Hippocampal formation (tissue), 2 donors: ENCODE measurements around the gene FHOD3.

Experiments used
- DNase-seq, 2 donors: peaks; one replicate each; lab custom pipeline; 2025; lab: John Stamatoyannopoulos, UW

The FHOD3 gene

DNA sequence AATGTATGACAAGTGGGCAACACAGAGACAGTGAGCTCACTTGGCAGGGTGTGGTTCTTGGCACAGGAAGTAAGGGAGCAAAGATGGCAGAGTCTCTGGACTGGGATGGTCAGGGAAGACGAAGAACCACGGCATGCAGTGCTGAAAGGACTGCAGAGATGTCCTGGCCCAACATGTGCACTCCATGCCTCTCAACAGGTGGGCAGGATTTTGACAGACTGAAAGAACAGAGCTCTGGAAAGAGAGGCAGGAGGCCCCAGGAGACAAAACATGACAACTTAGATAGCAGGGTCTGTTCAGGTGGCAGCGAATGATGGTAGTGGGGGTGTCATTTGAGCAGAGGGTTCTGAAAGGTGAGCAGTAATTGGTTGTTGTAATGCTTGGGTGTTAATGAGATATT, 180.3 kb downstream of the FHOD3 start:
- DNase-seq: no peak

DNA sequence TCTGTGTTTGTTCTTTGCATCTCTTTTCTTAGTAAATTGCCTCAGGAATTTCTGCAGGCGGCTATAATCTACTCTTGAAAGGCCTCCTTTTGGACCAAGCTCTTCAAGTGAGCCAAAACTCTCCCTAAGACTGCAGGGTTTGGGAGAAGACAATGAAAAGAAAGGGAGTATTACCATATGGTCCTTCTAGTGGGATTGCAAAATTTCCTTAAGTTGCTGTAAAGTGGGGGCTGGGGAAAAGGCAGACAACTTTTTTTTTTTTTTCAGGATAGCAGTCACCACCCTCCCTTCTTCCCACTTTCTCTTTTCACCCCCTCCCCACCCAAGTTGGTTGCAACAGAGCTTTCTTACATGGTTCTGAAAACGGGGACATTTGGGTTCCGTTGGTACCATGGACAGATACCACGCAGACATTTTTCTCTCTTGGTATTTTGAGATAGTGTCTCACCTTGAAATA, 183.7 kb downstream of the FHOD3 start:
- no peak for DNase-seq

DNA sequence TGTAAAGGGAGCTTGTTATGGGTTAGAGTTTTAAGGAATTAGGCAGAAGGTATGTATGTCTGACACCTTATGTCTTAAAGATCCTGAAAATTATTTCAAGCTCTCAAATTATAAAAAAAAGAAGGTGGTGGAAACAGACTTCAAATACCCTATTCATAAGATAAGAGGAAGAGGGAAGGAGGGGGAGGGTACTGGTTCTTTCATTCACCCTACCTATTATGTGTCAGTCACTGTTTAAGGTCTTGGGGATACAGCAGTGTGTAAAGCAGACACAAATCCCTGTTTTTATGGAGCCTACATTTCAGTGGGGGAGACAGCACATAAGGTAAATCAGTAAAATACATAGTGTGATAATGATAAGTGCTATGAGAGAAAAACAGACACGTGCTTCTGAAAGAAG, 184.4 kb downstream of the FHOD3 start:
- no peak for DNase-seq

DNA sequence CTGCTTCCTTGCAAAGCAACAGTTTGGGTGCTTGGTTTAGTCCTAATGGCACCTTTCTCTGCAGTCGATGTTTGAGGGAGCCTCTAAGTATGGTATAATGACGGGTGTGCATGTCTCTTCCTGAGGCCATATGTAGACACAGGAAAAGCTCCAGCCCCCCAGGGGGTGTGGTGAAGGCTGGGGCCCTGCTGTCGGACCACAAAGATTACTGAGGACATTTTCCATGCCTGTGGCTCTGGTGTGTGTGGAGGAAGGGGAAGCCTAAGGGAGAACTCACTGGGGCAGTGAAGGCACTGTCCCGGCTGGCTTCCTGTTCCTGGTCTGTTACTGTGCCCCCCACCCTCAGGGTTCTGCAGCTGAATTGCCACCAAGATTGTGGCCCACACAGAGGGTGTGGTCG, 187.1 kb downstream of the FHOD3 start:
- DNase-seq: no peak

DNA sequence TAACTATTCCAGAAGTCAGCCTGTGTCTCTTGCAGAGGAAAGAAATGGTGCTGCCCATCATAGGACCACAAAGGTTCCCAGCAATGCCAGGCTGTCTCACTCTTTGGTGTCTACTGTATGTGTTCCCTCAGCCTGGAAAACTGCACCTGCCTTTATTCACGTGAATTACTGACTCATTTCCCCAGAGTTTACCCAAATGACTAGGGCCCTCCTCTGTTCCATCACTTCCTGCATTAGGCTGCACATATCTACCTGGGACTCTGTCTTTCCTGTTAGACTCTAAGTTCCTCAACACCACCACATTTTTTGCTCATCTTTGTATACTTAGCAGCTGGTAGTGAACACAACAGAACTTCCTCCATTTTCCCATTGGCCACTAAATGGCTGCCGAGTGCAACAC, 188.3 kb downstream of the FHOD3 start:
- no peak for DNase-seq

DNA sequence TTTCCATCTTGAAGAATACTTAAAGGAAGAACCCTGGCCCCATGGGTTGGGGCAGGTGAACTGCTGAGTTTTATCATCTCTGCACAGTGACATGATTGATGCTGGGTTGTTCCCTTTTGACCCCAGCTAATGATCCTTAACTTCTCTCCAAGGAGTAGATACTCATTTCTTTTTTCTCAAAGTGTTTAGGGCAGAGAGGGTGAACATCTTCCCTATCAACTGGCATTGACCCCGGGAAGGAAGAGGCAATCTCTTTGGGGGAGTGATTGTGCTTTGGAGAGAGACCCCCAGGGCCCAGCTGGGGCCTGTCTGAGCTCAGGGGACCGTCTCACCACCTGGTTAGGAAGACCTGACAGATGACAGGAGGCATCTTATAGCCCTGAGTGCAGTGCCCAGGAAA, 190.6 kb downstream of the FHOD3 start:
- no peak for DNase-seq

DNA sequence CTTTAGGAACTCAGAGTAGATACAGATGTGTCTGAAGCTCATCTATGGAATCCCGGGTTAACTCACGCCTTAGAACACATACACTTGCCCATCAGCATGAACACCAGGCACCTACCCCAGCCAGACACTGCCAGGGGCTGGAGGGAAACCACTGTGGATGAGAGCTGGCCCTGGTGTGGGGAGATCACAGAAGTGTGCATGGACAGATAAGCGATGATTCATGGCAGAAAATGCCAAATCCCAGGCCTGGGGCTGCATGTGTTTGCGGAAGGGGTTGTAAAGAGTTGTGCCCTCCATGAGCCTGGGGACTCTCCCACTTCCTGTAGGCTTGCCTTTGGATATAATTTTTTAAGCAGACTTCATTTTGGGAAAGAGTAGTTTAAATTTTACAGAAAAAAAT, 193.4 kb downstream of the FHOD3 start:
- no peak for DNase-seq

DNA sequence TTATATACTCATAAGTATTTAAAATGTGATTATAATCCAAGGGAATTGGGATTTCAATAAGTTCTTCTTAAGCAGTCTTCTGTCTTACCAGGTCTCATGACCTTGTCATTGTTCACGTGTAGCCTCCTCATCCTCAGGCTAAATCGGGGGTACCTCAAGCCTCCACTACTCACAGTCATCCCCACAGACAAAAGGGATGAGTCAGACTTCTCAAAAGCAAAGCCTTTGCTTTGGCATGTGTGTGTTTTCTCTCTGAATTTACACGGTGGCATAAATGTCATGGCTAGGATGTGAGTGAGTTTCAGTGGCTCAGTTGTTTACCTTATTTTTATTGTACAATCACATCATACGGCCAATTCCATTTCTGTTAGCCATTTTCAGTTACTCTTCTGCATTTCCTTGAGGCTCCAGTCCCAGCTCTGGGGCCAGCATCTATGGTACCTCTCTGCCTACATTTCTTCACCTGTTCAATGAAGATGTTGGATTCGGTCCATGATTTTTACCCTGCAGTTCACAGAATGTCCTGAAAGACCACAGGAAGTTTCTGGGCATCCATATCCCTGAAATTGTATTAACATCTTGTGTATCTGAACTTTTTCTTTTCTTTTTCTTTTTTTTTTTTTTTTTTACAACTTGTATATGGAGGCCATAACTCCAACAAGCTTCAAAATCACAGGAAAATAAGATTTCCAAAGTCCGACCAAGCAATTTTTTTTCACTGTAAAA, 195.3 kb downstream of the FHOD3 start:
- no peak for DNase-seq

DNA sequence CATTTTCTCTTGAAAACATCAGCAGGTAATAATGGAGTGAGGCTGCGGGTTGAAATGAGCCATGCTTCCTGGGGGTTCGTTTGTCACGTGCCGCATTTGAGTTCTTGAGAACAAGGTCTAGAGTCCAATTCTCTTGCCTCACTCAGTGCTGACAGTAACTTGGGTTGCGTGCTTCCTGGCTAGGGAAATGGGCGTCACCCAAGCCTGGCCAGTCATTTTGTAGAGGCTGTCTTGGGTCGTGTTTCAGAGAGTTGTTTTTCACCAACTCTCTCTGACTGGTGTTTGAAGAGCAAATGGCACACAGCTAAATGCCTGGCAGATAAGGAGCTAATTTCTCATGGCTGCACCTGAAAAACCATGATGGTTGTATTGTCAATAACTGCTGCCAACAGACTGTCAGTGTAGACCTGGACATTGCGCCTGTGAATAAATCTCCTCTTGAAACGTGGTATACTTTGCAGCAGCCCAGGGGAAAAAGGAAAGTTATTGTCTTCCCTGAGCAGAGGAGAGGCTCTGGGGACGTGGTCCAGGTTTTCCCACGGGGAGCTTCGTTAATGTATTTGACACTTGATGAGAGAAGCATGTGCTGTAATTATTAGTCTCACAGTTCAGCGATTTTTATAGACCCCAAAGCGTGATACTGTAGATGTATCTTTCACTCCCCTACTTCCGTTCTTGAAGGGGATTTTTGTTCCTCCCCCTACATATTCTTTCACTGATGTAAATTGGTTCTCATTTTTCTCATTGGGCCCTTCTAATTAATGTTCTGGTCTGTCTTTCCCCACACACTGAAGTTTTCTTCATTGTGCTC, 196.0 kb downstream of the FHOD3 start:
- no peak for DNase-seq

DNA sequence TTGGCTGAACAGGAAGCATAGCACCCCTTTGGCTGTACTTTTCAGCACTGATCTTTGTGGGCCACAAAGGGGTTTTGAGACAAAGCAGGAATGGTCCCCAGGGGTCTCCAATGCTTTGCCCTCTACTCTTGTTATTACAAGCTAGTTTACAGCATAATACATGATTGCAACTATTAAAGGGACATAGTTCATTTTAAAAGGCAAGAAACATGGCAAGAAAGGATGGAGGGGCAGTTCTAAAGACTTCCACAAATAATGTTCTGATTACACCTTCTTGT, 196.6 kb downstream of the FHOD3 start:
- DNase-seq: no peak

DNA sequence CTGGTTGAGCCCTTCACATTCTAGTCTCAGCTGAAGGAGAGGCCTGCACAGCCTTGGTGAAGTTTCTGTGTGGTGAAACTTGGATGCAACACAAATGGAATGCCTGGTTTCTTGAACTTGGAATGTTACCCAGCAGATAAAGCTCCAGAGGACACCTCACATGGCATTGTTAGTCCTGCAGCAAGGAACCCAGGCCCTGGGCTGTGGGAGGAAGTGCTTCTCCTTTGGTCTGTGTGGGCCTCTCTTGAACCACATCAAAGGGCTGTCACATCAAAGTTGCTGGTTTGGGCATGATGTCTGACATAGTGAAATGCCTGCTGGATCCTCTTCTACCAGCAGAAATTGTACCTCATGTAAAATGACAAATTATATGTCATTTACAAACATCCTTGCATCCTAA, 198.5 kb downstream of the FHOD3 start:
- no peak for DNase-seq

DNA sequence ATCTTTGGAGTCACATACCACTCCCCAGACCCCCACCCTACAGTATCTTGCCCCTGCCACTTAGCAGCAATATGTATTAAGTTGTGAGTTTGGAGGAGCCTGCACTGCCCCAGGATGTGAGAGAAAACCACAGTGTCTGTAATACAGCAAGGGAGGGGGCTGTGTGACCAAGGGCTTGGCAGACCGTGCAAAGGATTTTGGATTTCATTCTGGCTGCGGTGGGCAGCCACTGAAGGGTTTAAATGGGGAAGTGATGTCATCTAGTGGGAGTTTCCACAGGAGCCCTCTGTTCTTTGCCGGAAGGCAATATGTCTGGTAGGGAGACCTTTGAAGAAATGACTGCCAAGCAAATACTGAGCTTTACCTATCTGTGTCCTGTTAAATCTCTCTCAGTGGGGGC, 202.4 kb downstream of the FHOD3 start:
- no peak for DNase-seq

DNA sequence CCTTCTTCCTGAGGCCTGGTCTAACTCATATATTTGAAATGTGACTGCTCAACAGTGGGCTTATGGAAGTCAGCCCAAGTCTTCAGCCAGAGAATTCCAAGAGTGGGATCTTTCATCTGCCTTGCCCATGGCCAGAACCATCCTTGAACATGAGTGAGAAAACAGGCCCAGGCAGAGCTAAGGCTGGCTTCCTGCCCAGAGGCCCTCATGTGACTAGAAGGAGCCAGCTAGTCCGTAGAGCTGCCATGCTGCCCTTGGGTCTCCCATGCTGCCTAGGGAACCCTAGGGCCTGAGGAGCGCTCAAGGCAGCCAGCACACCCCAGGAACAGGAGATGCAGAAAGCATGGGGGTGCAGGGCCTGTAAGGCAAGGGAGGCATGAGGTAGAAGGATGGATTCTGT, 203.6 kb downstream of the FHOD3 start:
- DNase-seq: no peak

DNA sequence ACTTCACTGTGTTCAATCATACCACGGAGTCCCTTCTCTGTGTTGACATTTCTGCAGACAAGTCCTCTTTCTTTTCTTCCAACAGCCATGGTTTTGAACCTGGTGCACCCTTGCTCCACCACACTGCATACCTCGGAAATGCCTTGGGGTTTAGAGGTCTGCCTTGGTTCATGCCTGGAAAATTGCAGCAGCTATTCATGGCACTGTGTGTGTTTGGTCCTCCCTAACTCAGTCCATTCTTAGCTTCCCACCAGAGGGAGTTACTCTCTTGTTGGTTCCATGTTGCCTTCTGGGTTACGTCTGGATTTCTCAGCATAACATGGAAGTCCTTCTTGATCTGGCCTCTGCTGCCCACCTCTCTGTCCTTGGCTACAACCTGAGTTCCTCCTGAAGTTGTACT, 206.0 kb downstream of the FHOD3 start:
- DNase-seq: no peak

DNA sequence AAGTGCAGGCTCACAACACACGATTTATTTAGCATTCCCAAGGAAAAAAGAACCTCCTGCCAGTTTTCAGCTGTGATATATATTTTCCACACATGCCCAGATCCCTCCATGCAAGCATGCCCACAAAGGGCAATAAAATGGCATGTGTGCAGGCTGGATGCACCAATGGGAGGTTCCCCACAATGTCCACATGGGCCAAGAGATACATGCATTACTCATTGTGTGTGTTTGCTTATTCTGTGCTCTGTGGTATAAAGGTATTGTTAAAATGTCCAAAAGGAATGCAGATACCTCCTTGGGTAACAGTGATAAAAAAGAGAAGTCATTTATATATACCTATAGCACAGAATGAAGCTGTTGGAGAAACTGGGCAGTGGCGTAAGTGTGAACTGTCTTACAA, 207.4 kb downstream of the FHOD3 start:
- DNase-seq: no peak

DNA sequence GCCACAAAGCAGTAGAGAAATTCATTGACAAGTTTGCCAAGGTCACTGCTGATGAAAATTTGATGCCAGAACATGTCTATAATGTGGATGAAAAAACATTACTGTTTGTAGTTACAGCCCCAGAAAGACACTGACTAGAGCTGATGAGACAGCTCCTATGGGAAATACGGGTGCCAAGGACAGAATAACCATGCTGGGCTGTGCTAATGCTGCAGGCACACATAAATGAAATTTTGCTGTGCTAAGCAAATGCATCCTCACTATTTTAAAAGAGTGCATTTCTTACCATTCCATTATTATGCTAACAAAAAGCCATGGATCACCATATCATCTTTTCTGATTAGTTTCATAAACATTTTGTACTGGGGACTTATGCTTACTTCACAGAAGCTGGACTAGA, 208.2 kb downstream of the FHOD3 start:
- DNase-seq: no peak

DNA sequence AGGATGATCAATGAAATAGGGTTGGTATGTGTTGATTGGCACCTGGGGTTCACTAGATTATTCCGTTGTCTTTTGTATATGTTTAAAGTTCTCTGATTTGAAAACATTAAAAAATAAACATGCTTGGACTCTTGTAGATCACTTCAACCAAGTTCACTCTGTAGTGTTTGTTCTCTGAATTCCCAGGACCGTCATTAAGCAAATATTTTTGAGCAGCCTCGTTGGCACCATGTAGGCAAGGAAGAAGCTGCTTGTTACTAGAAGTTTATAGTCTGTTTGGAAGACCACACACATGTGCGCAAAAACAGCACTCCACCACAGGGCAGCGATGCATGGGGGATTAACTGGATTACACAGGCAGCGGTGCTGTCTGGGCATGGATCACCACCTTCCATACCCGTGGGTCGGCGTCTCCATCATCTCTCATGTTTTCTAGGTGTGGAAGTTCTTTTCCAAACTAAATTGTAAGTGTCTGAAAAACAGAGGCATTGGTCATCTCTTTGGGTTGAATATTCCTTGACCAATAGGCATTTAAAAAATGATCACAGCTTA, 212.2 kb downstream of the FHOD3 start:
- DNase-seq: no peak

DNA sequence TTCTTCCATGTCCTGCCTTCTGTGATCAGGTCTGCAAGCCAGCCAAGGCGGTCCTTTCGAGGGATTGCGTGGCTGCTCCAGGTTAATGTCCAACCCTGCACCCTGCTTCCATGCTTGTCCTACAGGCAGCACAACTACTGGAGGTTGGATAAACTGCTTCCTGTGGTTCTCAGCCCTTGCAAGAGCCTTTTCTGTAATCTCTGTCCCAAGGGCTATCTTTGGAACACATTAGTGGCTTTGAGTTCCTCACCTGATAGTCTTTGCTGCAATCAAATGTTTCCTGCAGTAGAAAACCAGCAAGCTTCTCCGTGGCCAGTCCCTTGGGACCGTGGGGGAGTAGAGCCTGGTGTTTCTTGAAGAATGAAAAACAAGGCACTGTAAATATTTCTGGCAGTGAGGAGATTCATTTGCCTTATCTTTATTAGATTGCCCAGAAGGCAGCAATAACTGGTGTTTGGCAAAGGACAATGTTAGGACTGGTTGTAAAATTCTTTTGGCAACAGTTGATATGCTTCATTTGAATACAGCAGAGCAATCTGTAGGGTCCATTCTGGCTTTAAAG, 214.4 kb downstream of the FHOD3 start:
- DNase-seq: no peak

DNA sequence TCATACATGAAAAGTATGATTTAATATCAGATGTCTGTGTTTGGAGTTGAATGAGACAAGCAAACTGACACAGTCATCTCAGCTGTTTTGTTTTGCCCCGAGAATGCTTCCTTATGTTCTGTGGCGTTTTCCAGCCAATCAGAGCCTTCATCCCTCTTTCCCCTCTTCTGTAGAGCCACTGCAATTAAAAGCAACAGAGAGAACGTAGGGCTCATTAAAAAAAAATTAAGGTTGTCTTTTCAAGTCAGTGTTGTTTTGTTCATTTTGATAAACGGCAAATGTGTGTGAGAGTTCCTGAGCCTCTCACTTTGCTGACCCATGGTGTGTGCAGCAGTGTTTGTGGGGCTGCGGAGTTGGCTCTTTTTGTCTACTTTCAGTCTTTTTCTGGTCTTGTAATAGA, 216.0 kb downstream of the FHOD3 start:
- no peak for DNase-seq

DNA sequence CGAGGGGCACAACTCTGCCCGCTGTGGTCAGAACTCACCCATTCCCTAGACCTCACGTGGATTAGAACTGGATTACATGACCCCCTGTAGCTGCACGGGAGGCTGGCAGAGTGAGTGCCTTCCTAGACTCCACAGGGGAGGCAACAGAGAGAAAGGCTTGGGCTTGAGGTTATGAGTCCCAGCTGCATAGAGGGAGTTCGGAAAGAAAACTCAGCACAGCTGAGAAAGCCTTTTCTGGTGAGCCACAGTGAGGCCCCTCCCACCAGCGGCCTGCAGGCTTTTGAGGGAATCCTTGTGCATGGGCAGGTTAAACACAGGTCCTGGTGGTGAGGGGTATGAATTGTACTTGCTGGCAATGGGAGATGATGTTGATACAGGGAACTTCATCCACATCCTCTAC, 217.3 kb downstream of the FHOD3 start:
- no peak for DNase-seq

DNA sequence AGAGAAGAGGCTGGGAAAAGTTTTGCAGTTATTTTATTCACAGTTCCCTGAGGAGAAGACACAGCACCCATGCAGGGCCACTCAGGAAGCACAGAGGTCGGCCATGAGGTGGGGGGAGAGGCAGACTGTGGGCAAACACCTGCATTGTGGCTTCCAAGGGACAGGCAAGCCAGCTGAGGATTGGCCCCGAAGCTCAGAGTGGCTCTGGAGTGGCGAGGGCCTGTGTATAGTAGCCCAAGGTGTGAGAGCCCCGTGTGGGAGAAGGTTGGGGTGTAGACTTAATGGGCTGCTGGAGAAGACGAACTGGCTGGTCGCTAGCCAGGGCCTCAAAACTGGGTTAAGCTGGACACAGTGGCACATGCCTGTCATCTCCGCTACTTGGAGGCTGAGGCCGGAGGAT, 218.7 kb downstream of the FHOD3 start:
- no peak for DNase-seq

DNA sequence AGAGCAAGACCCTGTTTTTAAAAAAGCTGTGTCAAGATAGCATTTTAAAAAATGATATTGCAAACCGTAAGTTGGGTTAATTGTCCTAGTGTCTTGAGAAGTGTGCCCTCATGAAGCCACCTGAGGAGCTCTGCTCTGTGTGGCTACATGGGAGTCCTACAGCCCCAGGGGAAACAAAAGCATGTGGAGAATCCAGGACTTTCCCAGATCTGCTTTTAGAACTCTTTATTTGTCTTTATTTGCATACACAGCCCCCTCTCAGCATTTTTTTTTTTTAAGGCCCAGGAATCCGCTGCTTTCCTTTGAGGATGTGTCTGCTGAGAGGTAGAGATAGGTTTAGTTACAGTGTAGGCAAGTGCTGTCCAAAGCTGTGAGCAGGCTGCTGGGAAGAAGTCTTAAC, 219.2 kb downstream of the FHOD3 start:
- DNase-seq: no peak

DNA sequence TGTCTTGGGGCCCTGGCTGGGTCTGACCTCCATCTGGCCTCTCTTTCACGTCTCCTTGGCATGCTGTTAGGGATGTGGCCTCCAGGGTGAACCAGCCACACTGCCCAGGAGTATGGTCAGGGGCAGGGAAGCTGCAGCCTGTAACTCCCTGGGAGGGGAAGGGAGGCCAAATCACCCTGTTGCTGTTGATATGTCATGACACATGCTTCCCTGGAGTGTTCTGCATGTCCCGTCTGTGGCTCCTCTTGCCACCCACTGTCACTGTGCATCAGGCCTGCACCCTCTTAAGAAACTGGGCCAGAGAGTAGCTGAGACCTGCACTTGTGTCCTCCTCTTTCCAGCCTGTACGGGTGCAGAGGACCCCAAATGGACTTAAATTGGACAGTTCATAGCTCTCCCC, 221.3 kb downstream of the FHOD3 start:
- no peak for DNase-seq
